Calu3 (cell line): Measurements from ENCODE around the gene CALY. TPM values are rescaled to one million over a fixed set of nuclear protein-coding genes. Genes with fewer than 3 reads are reported as not detected.
A peak's percentile ranks its signal among the peaks of the same experiment; 100 is the strongest.

ENCODE experiments used
- BruUV-seq: library from RNA; stranded (reverse); fragments of 400-500 nt; replicated peaks from 2 replicates; lab custom pipeline; 2021; lab: Mats Ljungman, UMichigan
- CTCF ChIA-PET: fragments of 300-600 bp; sonication (Branson Sonifier 250); formaldehyde crosslinking; loops from one replicate; lab custom pipeline; 2022; ENCODE audit warnings: antibody characterized with exemption; lab: Charles Lee
- DNase-seq: peaks from one replicate; pipeline ENCODE4 v3.0.0; 2022
- H3K27ac Mint-ChIP-seq: one replicate; pipeline ENCODE4 v1.8.0; 2022; ENCODE audit warnings: mixed read lengths; ENCODE audit not compliant: unreplicated experiment
- H3K27me3 Mint-ChIP-seq: one replicate; pipeline ENCODE4 v1.8.0; 2022; ENCODE audit warnings: mixed read lengths; ENCODE audit not compliant: unreplicated experiment
- H3K36me3 Mint-ChIP-seq: one replicate; pipeline ENCODE4 v1.8.0; 2022; ENCODE audit warnings: mild to moderate bottlenecking, moderate library complexity, mixed read lengths; ENCODE audit not compliant: insufficient read depth, unreplicated experiment
- H3K4me1 Mint-ChIP-seq: one replicate; pipeline ENCODE4 v1.8.0; 2022; ENCODE audit warnings: mild to moderate bottlenecking, low read depth, mixed read lengths; ENCODE audit not compliant: unreplicated experiment
- H3K4me3 Mint-ChIP-seq: one replicate; pipeline ENCODE4 v1.8.0; 2022; ENCODE audit warnings: mild to moderate bottlenecking, low read depth, moderate library complexity, mixed read lengths; ENCODE audit not compliant: unreplicated experiment
- H3K9me3 Mint-ChIP-seq: one replicate; pipeline ENCODE4 v1.8.0; 2022; ENCODE audit warnings: low read depth, mixed read lengths; ENCODE audit not compliant: unreplicated experiment
- intact Hi-C: fragments of 100-400 bp; cut with micrococcal nuclease; formaldehyde crosslinking; loops from one replicate; pipeline ENCODE4 v1.10.0; 2022; ENCODE audit not compliant: unreplicated experiment
- total RNA-seq: library from RNA; stranded (reverse); gene quantifications from 2 replicates; pipeline ENCODE4 v1.2.3, GENCODE V29; 2022
- TF ChIP-seq, protein P1 (sequence below): fragments of 200-600 bp; IDR thresholded peaks from one replicate; pipeline ENCODE4 v1.8.0; 2022; ENCODE audit warnings: antibody characterized with exemption; ENCODE audit not compliant: unreplicated experiment

The CALY gene
- total RNA-seq, 1 experiment from 2014 or later: not detected

DNA sequence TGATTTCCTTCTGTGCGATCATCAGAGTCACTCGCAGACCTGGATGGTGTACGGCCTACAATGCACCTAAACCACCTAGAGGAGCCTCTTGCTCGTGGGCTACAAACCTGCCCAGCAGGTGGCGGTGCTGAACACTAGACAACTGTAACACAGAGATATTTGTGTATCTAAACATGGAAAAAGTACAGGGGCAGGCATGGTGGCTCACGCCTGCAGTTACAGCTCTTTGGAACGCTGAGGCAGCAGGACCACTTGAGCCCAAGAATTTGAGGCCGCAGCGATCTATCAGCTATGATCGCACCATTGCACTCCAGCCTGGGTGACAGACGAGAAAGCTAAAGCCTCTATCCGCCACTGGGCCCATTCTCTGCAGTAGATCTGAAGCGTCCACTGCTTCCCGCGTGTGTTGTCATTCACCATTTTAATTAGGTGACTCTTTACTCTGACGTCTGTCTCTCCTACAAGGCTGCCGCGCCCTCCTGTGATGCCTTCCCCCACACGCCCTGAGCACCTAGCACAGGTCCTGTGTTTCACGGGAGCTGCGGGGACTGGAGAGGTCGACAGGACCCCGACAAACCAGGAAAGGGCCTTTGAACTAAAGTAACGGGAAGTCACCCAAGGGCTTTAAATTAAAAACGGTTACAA is 28.8 kb downstream of the CALY start:
- Mint-ChIP-seq H3K9me3 (no peaks in the 10 kb centered on the region), H3K4me1 (peaks cover 8% of the 10 kb centered on the region), H3K27ac (peak overlapping the region; percentile 82), H3K36me3 (peaks cover 32% of the 10 kb centered on the region), H3K4me3 (peak overlapping the region; percentile 76), H3K27me3 (no peaks in the 10 kb centered on the region)
- CTCF ChIA-PET: interaction anchor here (1.2 kb wide), 1 partner anchor 16 kb away, joined by 4 read pairs; no protein-coding TSS in a partner anchor
- intact Hi-C loops: no loop called here
- TF ChIP-seq, protein P1, sequence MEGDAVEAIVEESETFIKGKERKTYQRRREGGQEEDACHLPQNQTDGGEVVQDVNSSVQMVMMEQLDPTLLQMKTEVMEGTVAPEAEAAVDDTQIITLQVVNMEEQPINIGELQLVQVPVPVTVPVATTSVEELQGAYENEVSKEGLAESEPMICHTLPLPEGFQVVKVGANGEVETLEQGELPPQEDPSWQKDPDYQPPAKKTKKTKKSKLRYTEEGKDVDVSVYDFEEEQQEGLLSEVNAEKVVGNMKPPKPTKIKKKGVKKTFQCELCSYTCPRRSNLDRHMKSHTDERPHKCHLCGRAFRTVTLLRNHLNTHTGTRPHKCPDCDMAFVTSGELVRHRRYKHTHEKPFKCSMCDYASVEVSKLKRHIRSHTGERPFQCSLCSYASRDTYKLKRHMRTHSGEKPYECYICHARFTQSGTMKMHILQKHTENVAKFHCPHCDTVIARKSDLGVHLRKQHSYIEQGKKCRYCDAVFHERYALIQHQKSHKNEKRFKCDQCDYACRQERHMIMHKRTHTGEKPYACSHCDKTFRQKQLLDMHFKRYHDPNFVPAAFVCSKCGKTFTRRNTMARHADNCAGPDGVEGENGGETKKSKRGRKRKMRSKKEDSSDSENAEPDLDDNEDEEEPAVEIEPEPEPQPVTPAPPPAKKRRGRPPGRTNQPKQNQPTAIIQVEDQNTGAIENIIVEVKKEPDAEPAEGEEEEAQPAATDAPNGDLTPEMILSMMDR: peak; percentile 58
- no TSS peak for BruUV-seq
- DNase-seq: peak; percentile 85

DNA sequence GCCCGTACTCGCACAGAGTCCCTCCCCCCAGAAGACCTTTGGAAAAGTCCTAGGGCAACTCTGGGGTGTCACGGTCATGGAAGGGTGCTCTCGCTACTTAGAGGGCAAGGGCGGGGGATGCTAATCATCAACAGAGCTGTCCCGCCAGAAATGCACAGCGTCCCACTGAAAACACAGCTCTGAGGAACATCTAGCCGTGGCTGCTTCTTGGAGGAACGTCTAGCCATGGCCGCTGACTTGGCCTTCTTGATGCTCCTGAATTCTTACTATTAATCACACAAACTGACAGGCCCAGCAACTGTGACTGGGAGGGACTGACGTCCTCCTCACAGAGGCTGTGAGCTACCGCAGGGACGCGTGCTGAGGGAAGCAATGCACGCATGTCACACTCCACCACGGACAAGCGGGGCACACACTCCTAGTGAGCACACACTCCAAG is 29.7 kb downstream of the CALY start:
- DNase-seq: no peak
- TF ChIP-seq, protein P1: no peak
- intact Hi-C loops: no loop called here
- Mint-ChIP-seq H3K4me1 (peaks cover 8% of the 10 kb centered on the region), H3K36me3 (peaks cover 32% of the 10 kb centered on the region), H3K4me3 (peak overlapping the region; percentile 76), H3K27ac (no peak overlapping the region), H3K9me3 (no peaks in the 10 kb centered on the region), H3K27me3 (no peaks in the 10 kb centered on the region)
- no TSS peak for BruUV-seq
- CTCF ChIA-PET: interaction anchor here (1.2 kb wide), 1 partner anchor 17 kb away, joined by 4 read pairs; no protein-coding TSS in a partner anchor

DNA sequence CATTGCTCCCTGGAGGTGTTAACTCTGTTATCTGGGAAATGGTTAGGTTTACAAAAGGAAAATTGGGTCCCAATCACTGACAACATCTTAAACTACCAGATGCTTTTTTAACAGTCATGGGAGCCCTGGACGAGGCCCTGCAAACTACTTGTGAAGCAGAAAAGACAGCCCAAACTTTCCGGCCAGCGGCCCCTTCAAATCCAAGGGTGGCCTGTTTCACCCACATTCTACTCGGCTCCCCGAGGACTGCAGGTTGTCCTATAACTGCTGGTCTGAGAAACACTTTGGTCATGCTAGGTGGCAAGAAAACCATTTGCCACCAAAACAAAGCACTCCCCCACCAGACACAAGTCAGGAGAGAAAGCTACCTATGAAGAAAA is 30.6 kb downstream of the CALY start:
- H3K9me3 Mint-ChIP-seq: no peaks in the 10 kb centered on the region
- CTCF ChIA-PET: no interaction called here
- DNase-seq: no peak
- no peaks in the 10 kb centered on the region for H3K27me3 Mint-ChIP-seq
- TF ChIP-seq, protein P1: no peak
- H3K4me3 Mint-ChIP-seq: no peak overlapping the region
- intact Hi-C loops: no loop called here
- no peak overlapping the region for H3K27ac Mint-ChIP-seq
- peaks cover 8% of the 10 kb centered on the region for H3K4me1 Mint-ChIP-seq
- BruUV-seq: no TSS peak
- H3K36me3 Mint-ChIP-seq: peaks cover 32% of the 10 kb centered on the region

DNA sequence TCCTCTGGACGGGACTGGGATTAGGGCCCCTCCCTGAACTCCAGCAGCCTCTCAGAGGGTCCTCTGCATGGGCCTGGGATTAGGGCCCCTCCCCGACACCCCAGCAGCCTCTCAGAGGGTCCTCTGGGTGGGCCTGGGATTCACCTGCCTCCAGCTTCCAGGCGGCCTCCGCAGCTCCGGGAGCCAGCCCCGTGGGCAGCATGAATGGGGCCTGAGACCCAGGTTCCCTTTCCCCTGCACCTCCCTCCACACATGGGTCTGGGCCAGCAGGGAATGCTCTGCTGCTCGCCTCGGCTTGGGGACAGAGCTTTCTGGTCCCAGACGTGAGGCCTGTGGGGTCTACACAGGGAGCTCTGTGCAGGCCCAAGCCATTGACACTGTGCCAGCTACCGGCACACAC is 33.5 kb downstream of the CALY start:
- CTCF ChIA-PET: no interaction called here
- Mint-ChIP-seq H3K27me3 (no peaks in the 10 kb centered on the region), H3K9me3 (no peaks in the 10 kb centered on the region), H3K27ac (no peak overlapping the region), H3K4me3 (no peak overlapping the region), H3K4me1 (peaks cover 8% of the 10 kb centered on the region), H3K36me3 (peaks cover 37% of the 10 kb centered on the region)
- no TSS peak for BruUV-seq
- TF ChIP-seq, protein P1: no peak
- no peak for DNase-seq
- intact Hi-C loops: no loop called here
